ENCODE results near the gene RGS9. TPM values are rescaled to one million over a fixed set of nuclear protein-coding genes. Genes with fewer than 3 reads are reported as not detected.

RGS9 gene
- total RNA-seq, 4 donors from 2014 or later = 4.0 to 25.6 (median 7.9) TPM

DNA sequence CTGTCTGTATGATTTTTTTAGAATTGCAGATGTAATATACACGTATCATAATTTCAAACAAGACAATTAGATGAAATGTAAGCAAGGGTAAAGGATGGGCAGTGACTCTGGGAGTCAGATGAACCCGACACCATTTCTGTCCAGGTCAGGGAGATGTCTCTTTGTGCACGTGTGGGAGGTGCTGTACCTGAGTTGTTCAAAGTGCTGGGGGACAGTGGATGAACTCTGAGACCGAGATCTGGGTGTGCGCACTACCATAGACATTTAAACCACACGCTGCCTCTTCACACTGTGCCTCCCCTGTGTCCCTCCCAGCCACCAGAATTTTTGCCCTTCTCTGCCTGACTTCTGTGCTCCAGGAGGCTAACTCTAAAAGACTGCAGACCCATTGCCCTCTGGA is 5.9 kb upstream of the RGS9 start:
- Histone ChIP-seq H3K9me3 (no peaks in the 10 kb centered on the region), H3K27me3 (no peaks in the 10 kb centered on the region), H3K27ac (peak overlapping the region in 2 of 4 donors; percentile 44 to 55), H3K36me3 (no peaks in the 10 kb centered on the region), H3K4me3 (no peak overlapping the region), H3K4me1 (no peaks in the 10 kb centered on the region)
- TF ChIP-seq POLR2A (IDR thresholded peaks at IDR 0.05) = no peak
- TF ChIP-seq, protein P1, sequence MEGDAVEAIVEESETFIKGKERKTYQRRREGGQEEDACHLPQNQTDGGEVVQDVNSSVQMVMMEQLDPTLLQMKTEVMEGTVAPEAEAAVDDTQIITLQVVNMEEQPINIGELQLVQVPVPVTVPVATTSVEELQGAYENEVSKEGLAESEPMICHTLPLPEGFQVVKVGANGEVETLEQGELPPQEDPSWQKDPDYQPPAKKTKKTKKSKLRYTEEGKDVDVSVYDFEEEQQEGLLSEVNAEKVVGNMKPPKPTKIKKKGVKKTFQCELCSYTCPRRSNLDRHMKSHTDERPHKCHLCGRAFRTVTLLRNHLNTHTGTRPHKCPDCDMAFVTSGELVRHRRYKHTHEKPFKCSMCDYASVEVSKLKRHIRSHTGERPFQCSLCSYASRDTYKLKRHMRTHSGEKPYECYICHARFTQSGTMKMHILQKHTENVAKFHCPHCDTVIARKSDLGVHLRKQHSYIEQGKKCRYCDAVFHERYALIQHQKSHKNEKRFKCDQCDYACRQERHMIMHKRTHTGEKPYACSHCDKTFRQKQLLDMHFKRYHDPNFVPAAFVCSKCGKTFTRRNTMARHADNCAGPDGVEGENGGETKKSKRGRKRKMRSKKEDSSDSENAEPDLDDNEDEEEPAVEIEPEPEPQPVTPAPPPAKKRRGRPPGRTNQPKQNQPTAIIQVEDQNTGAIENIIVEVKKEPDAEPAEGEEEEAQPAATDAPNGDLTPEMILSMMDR (IDR thresholded peaks at IDR 0.05) = no peak
- DNase-seq = peak in 1 of 3 donors; percentile 6

DNA sequence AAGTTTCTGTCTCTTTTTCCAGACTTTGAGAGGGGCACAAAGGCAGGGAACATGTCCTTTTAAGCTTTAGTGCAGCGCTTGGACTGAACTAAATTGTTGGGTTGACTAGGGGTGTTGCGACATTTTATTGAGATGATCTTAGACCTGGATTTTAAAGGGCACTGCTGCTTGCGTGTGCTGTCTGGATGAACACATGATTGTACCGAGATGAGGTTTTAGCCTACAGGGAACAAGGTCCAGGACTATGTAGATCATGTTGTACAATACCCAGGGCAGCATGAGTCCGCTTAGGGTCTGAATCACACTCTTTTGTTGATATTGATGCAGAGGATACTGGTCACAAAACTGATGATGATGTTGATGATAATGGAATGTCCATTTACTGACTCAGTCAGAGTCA is 5.2 kb upstream of the RGS9 start:
- TF ChIP-seq, protein P1 (IDR thresholded peaks at IDR 0.05) = no peak
- TF ChIP-seq POLR2A (IDR thresholded peaks at IDR 0.05) = no peak
- Histone ChIP-seq H3K9me3 (no peaks in the 10 kb centered on the region), H3K4me3 (no peak overlapping the region), H3K36me3 (no peaks in the 10 kb centered on the region), H3K4me1 (no peaks in the 10 kb centered on the region), H3K27ac (peak overlapping the region in 2 of 4 donors; percentile 55 to 56), H3K27me3 (no peaks in the 10 kb centered on the region)
- peak in 1 of 3 donors; percentile 59 for DNase-seq

DNA sequence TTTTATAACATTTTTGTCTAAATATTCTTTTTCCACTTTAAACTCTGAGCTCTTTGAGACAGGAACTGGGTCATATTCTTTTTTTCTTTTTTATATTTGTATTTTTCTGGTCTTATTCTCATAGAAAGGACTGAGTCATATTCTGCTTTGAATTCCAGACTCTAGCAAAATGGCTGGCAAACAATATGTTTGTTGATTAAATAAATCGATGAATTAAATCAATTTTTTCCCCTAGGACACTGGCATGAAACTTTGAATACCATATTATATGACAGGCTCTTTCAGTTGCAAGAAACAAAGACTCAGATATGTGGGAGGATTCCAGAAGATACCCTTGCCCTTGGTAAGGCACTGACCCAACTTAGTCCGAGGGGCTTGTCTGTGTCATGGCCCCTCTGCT is 3.1 kb upstream of the RGS9 start:
- no peak overlapping the region for H3K4me3 ChIP-seq
- no peaks in the 10 kb centered on the region for H3K27me3 ChIP-seq
- no peak overlapping the region for H3K27ac ChIP-seq
- no peaks in the 10 kb centered on the region for H3K4me1 ChIP-seq
- TF ChIP-seq, protein P1 (IDR thresholded peaks at IDR 0.05) = no peak
- no peak for TF ChIP-seq POLR2A (IDR thresholded peaks at IDR 0.05)
- DNase-seq = no peak
- no peaks in the 10 kb centered on the region for H3K36me3 ChIP-seq
- H3K9me3 ChIP-seq = no peaks in the 10 kb centered on the region

DNA sequence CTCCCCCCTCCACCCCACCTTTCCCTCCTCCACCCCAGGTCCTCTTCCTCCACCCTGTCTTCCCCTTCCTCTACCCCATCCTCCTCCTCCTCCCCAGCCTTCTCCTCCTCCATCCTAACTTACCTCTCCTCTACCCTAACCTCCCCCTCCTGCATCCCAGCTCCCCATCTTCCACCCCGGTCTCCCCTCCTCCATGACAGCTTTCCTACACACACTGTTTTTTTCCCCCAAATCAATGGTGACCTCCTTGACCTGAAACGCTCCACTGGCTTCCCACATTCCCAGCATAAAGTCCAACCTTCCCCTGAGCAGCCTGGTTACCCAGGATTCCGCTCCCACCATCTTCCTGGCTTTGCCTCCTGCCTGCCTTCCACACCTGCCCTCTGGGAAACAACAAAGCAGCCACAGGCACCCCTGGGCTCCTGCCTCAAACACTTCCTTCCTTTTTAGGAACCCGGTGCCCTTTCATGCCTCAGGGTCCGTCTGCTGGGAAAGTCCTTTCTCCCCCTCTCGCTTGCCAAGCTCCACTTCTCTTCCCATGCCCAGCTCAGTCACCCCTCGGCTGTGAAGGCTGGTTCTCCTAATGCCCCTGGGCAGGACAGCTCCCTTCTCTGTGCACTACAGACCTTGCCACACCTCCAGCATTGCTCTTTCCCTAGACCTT is 2.1 kb downstream of the RGS9 start:
- Histone ChIP-seq H3K27ac (no peak overlapping the region), H3K9me3 (no peaks in the 10 kb centered on the region), H3K4me3 (no peak overlapping the region), H3K4me1 (no peaks in the 10 kb centered on the region), H3K27me3 (no peaks in the 10 kb centered on the region), H3K36me3 (no peaks in the 10 kb centered on the region)
- DNase-seq = no peak
- TF ChIP-seq, protein P1 (IDR thresholded peaks at IDR 0.05) = no peak
- TF ChIP-seq POLR2A (IDR thresholded peaks at IDR 0.05) = no peak

DNA sequence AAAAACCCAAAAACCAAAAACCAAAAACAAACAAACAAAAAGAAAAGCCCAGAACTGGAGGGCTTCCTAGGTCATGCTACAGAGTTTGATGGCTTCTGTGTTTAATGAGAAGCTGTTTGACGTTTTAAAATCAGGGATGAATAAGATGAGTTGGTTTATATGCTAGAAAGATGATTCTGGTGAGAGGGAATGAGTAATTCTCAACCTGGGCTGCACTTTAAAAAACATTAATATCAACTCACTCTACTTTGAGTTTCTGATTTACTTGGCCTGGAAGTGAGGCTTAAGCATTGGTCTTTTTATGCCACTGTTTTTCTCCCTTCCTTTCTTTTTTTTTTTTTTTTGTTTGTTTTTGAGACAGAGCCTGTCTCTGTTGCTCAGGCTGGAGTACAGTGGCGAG is 5.1 kb downstream of the RGS9 start:
- TF ChIP-seq POLR2A (IDR thresholded peaks at IDR 0.05) = no peak
- TF ChIP-seq, protein P1 (IDR thresholded peaks at IDR 0.05) = no peak
- Histone ChIP-seq H3K27ac (no peak overlapping the region), H3K36me3 (no peaks in the 10 kb centered on the region), H3K4me3 (no peak overlapping the region), H3K9me3 (no peaks in the 10 kb centered on the region), H3K4me1 (no peaks in the 10 kb centered on the region), H3K27me3 (no peaks in the 10 kb centered on the region)
- DNase-seq = no peak

Data from Peyer's patch (tissue), 4 donors.